Measurements from ENCODE around the gene KLC3. TPM values are rescaled to one million over a fixed set of nuclear protein-coding genes. Genes with fewer than 3 reads are reported as not detected.

KLC3 gene
- total RNA-seq, 1 donor: 0.72 TPM

Other genes starting within 250 kb of the KLC3 start
- 43.9 and 53.6 TPM in 2 replicates for gene PPP1R37, start 247.6 kb upstream of the KLC3 start, total RNA-seq
- gene NKPD1, start 179.8 kb upstream of the KLC3 start, total RNA-seq: 0.29 TPM in 1 of 2 replicates, not detected in the other
- 13.8 and 17.4 TPM in 2 replicates for gene TRAPPC6A, start 162.5 kb upstream of the KLC3 start, total RNA-seq
- gene BLOC1S3, start 162.0 kb upstream of the KLC3 start, total RNA-seq: 7.2 and 10.0 TPM in 2 replicates
- not detected in 2 replicates for gene EXOC3L2, start 95.3 kb upstream of the KLC3 start, total RNA-seq
- gene MARK4, start 89.5 kb upstream of the KLC3 start, total RNA-seq: 16.2 and 18.1 TPM in 2 replicates
- gene CKM, start 17.9 kb upstream of the KLC3 start, total RNA-seq: under 0.01 and 0.36 TPM in 2 replicates
- 47.4 and 52.5 TPM in 2 replicates for gene ERCC2, start 29.8 kb downstream of the KLC3 start, total RNA-seq
- 6.9 and 8.5 TPM in 2 replicates for gene PPP1R13L, start 64.3 kb downstream of the KLC3 start, total RNA-seq
- gene POLR1G, start 65.9 kb downstream of the KLC3 start, total RNA-seq: 10.5 and 10.6 TPM in 2 replicates
- 88.4 and 96.3 TPM in 2 replicates for gene ERCC1, start 83.2 kb downstream of the KLC3 start, total RNA-seq
- gene FOSB, start 127.2 kb downstream of the KLC3 start, total RNA-seq: 3.3 and 3.8 TPM in 2 replicates
- gene RTN2, start 156.3 kb downstream of the KLC3 start, total RNA-seq: 6.2 TPM in 2 replicates
- gene PPM1N, start 157.7 kb downstream of the KLC3 start, total RNA-seq: 0.29 and 0.36 TPM in 2 replicates
- gene VASP, start 166.7 kb downstream of the KLC3 start, total RNA-seq: 50.1 and 71.3 TPM in 2 replicates
- gene OPA3, start 244.1 kb downstream of the KLC3 start, total RNA-seq: 7.1 and 7.6 TPM in 2 replicates